ENCODE measurements around the gene EXOC8. TPM values are rescaled to one million over a fixed set of nuclear protein-coding genes. Genes with fewer than 3 reads are reported as not detected.

Gene EXOC8
- total and polyA plus RNA-seq, 2 of the 13 experiments (the other 11 are each of a cell fraction or from before 2014, with no cell fraction given): 2.1 to 7.9 TPM

GRCh38 chr1:231348442-231348841 is 10.8 kb upstream of the EXOC8 start (continued):
- TF ChIP-seq CSRNP1 (CRISPR knock-in tag; IDR thresholded peaks at IDR 0.05) (no peak), NR0B2 (CRISPR knock-in tag; IDR thresholded peaks at IDR 0.05) (no peak), ZSCAN30 (CRISPR knock-in tag; IDR thresholded peaks at IDR 0.05) (no peak), EP300 (IDR thresholded peaks at IDR 0.05; ENCODE audit: low read depth in 2 of 2, low read length in 2 of 2) (no peak), EP300 (CRISPR knock-in tag; IDR thresholded peaks at IDR 0.05; ENCODE audit: borderline replicate concordance) (no peak), FOXK1 (CRISPR knock-in tag; IDR thresholded peaks at IDR 0.05; ENCODE audit: borderline replicate concordance, low read depth) (no peak), MTF1 (CRISPR knock-in tag; IDR thresholded peaks at IDR 0.05) (no peak), PHF21A (CRISPR knock-in tag; IDR thresholded peaks at IDR 0.05) (no peak)
- TF ChIP-seq, protein P1, sequence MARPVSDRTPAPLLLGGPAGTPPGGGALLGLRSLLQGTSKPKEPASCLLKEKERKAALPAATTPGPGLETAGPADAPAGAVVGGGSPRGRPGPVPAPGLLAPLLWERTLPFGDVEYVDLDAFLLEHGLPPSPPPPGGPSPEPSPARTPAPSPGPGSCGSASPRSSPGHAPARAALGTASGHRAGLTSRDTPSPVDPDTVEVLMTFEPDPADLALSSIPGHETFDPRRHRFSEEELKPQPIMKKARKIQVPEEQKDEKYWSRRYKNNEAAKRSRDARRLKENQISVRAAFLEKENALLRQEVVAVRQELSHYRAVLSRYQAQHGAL (CRISPR knock-in tag; IDR thresholded peaks at IDR 0.05; ENCODE audit: not compliant biosample characterization): no peak

GRCh38 chr1:231347961-231348360 is 10.3 kb upstream of the EXOC8 start:
- H4K20me1 ChIP-seq (ENCODE audit: insufficient read depth, low read length): no peaks in the 10 kb centered on the region
- H3K4me3 ChIP-seq (replicated peaks in 1 of 3; ENCODE audit: insufficient read depth in 1 of 3, low read depth in 2 of 3, low read length in 3 of 3): no peak overlapping the region
- 95% methylated on average over 4 of the region's 4 CpGs for WGBS (ENCODE audit: low lambda C conversion rate)
- ATAC-seq (no peak), FAIRE-seq (no peak), DNase-seq (ENCODE audit: low spot score) (no peak)
- ChIA-PET CTCF (ENCODE audit: low intra/inter-chr PET ratio, low total read pairs) (no interaction called here), POLR2A (no interaction called here)
- intact Hi-C loops (cut with micrococcal nuclease; ENCODE audit: unreplicated experiment) (no loop called here), in situ Hi-C loops (cut with HindIII; ENCODE audit: extremely low pct_ligation_motif_present, low pct_unique_long_range_greater_than_20kb) (no loop called here)
- H3K27ac ChIP-seq (ENCODE audit: extremely low read length, insufficient read depth, low read length): no peak overlapping the region
- no peaks in the 10 kb centered on the region for H3K79me2 ChIP-seq (ENCODE audit: insufficient read depth, low read length)
- no peak overlapping the region for H3K4me2 ChIP-seq (ENCODE audit: low read depth, low read length)
- no peak overlapping the region for H2AFZ ChIP-seq (ENCODE audit: low read length)
- peaks cover 14 to 53% of the 10 kb centered on the region in 2 experiments for H3K36me3 ChIP-seq (replicated peaks in 1 of 2; ENCODE audit: control insufficient read depth in 1 of 2, insufficient read depth in 2 of 2, low read length in 2 of 2)
- H3K4me1 ChIP-seq (ENCODE audit: insufficient read depth, low read length): no peaks in the 10 kb centered on the region
- no TSS peak for BruUV-seq (replicated peaks)
- no peak overlapping the region for H3K9ac ChIP-seq (ENCODE audit: insufficient read depth, low read depth, low read length)
- no peaks in the 10 kb centered on the region for H3K9me3 ChIP-seq (ENCODE audit: low read length)
- no peaks in the 10 kb centered on the region for H3K27me3 ChIP-seq (ENCODE audit: control insufficient read depth in 1 of 2, insufficient read depth in 2 of 2, low read length in 2 of 2)
- TF ChIP-seq, protein P2, sequence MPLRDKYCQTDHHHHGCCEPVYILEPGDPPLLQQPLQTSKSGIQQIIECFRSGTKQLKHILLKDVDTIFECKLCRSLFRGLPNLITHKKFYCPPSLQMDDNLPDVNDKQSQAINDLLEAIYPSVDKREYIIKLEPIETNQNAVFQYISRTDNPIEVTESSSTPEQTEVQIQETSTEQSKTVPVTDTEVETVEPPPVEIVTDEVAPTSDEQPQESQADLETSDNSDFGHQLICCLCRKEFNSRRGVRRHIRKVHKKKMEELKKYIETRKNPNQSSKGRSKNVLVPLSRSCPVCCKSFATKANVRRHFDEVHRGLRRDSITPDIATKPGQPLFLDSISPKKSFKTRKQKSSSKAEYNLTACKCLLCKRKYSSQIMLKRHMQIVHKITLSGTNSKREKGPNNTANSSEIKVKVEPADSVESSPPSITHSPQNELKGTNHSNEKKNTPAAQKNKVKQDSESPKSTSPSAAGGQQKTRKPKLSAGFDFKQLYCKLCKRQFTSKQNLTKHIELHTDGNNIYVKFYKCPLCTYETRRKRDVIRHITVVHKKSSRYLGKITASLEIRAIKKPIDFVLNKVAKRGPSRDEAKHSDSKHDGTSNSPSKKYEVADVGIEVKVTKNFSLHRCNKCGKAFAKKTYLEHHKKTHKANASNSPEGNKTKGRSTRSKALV (CRISPR knock-in tag; IDR thresholded peaks at IDR 0.05): no peak
- TF ChIP-seq, protein P1 (CRISPR knock-in tag; IDR thresholded peaks at IDR 0.05; ENCODE audit: not compliant biosample characterization): no peak
- no peak for TF ChIP-seq SRSF9 (IDR thresholded peaks at IDR 0.05; ENCODE audit: borderline replicate concordance, insufficient read depth, low read depth, low read length, poor library complexity, severe bottlenecking)
- no peak for TF ChIP-seq SIN3A (IDR thresholded peaks at IDR 0.05; ENCODE audit: borderline replicate concordance, low read depth, low read length)

Measured in HepG2 (cell line).